DND-41 (cell line): ENCODE measurements around the gene PTPRN2.

Experiments
- CTCF ChIP-seq: IDR thresholded peaks from 2 replicates; pipeline ENCODE4 v1.5.1; 2012; ENCODE audit warnings: borderline replicate concordance, low read length, moderate library complexity, mild to moderate bottlenecking; ENCODE audit not compliant: poor library complexity, severe bottlenecking; ENCODE audit errors: extremely low read depth
- EZH2 ChIP-seq: IDR thresholded peaks from 3 replicates; pipeline ENCODE4 v1.6.1; 2012; ENCODE audit warnings: borderline replicate concordance, low read depth, mild to moderate bottlenecking, moderate library complexity, low read length, inconsistent platforms; ENCODE audit not compliant: severe bottlenecking

DNA sequence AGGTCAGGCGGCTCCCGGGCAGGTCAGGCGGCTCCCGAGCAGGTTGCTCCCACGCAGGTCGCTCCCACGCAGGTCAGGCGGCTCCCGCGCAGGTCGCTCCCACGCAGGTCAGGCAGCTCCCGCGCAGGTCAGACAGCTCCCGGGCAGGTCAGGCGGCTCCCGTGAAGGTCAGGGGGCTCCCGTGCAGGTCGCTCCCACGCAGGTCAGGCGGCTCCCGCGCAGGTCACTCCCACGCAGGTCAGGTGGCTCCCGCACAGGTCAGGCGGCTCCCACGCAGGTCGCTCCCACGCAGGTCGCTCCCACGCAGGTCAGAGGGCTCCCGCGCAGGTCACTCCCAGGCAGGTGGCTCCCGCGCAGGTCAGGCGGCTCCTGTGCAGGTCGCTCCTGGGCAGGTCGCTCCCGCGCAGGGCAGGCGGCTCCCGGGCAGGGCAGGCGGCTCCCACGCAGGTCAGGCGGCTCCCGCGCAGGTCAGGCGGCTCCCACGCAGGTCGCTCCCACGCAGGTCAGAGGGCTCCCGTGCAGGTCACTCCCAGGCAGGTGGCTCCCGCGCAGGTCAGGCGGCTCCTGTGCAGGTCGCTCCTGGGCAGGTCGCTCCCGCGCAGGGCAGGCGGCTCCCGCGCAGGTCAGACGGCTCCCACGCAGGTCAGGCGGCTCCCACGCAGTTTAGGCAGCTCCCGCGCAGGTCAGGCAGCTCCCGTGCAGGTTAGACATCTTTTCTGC lies 30.7 kb downstream of the PTPRN2 start:
- TF ChIP-seq CTCF (no peak), EZH2 (no peak)
